Progenitor cell of endocrine pancreas (in vitro differentiated cells): ENCODE results near the gene SRSF6. TPM values are rescaled to one million over a fixed set of nuclear protein-coding genes. Genes with fewer than 3 reads are reported as not detected.
"Not testable (repeated sequence)": the region's sequence is repeated elsewhere in the genome, so short reads cannot be mapped to it uniquely, and the experiment has no call there.

Source experiments
- DNase-seq: peaks from one replicate; pipeline ENCODE4 v3.0.0; 2021; ENCODE audit warnings: low spot score; ENCODE audit not compliant: unreplicated experiment
- H3K27ac Mint-ChIP-seq: 2 replicates; pipeline ENCODE4 v1.8.0; 2021; ENCODE audit warnings: mild to moderate bottlenecking, moderate library complexity, mixed read lengths
- H3K27me3 Mint-ChIP-seq: 2 replicates; pipeline ENCODE4 v1.8.0; 2021; ENCODE audit warnings: mixed read lengths
- H3K36me3 Mint-ChIP-seq: 2 replicates; pipeline ENCODE4 v1.8.0; 2022; ENCODE audit warnings: mixed read lengths; ENCODE audit not compliant: insufficient read depth
- H3K4me1 Mint-ChIP-seq: 2 replicates; pipeline ENCODE4 v1.8.0; 2021; ENCODE audit warnings: low read depth, mixed read lengths
- H3K4me3 Mint-ChIP-seq: 2 replicates; pipeline ENCODE4 v1.8.0; 2021; ENCODE audit warnings: low read depth, mild to moderate bottlenecking, moderate library complexity, mixed read lengths
- H3K9me3 Mint-ChIP-seq: 2 replicates; pipeline ENCODE4 v1.8.0; 2021; ENCODE audit warnings: low read depth, mixed read lengths
- CTCF ChIP-seq: fragments of 200-600 bp; sonication (generic); IDR thresholded peaks from one replicate; pipeline ENCODE4 v1.5.0; 2021; ENCODE audit warnings: antibody characterized with exemption, mild to moderate bottlenecking; ENCODE audit not compliant: unreplicated experiment
- total RNA-seq: library from RNA; stranded (reverse); gene quantifications from 2 replicates; pipeline ENCODE4 v1.2.1, GENCODE V29; 2021

SRSF6 gene
- total RNA-seq, 1 donor from 2014 or later, result 381 TPM

- H3K27ac Mint-ChIP-seq, result no peak overlapping the region
- no peaks in the 10 kb centered on the region for H3K4me1 Mint-ChIP-seq
- H3K4me3 Mint-ChIP-seq, result no peak overlapping the region
- no peaks in the 10 kb centered on the region for H3K27me3 Mint-ChIP-seq
- TF ChIP-seq CTCF, result no peak
- no peak for DNase-seq
- no peaks in the 10 kb centered on the region for H3K36me3 Mint-ChIP-seq
- peaks cover 8% of the 10 kb centered on the region for H3K9me3 Mint-ChIP-seq
These were observed 34.4 kb downstream of the SRSF6 start for GRCh38 chr20:43492101-43492500.

GRCh38 chr20:43495388-43495787, 37.7 kb downstream of the SRSF6 start:
- Mint-ChIP-seq H3K27ac (no peak overlapping the region), H3K27me3 (no peaks in the 10 kb centered on the region), H3K9me3 (no peaks in the 10 kb centered on the region), H3K4me3 (no peak overlapping the region), H3K4me1 (no peaks in the 10 kb centered on the region), H3K36me3 (no peaks in the 10 kb centered on the region)
- no peak for DNase-seq
- no peak for TF ChIP-seq CTCF

GRCh38 chr20:43502021-43502420, 44.3 kb downstream of the SRSF6 start:
- H3K9me3 Mint-ChIP-seq, H3K27ac Mint-ChIP-seq, H3K4me1 Mint-ChIP-seq, H3K4me3 Mint-ChIP-seq, H3K36me3 Mint-ChIP-seq, DNase-seq: not testable (repeated sequence)
- H3K27me3 Mint-ChIP-seq, result peaks cover 29% of the 10 kb centered on the region

- H3K9me3 Mint-ChIP-seq, result no peaks in the 10 kb centered on the region
- H3K4me1 Mint-ChIP-seq, result no peaks in the 10 kb centered on the region
- no peak overlapping the region for H3K27ac Mint-ChIP-seq
- DNase-seq, result no peak
- TF ChIP-seq CTCF, result no peak
- H3K4me3 Mint-ChIP-seq, result peak overlapping the region; percentile 25
- no peaks in the 10 kb centered on the region for H3K36me3 Mint-ChIP-seq
- H3K27me3 Mint-ChIP-seq, result peaks cover 32% of the 10 kb centered on the region
These were observed 48.5 kb downstream of the SRSF6 start for GRCh38 chr20:43506238-43506637.

DNA sequence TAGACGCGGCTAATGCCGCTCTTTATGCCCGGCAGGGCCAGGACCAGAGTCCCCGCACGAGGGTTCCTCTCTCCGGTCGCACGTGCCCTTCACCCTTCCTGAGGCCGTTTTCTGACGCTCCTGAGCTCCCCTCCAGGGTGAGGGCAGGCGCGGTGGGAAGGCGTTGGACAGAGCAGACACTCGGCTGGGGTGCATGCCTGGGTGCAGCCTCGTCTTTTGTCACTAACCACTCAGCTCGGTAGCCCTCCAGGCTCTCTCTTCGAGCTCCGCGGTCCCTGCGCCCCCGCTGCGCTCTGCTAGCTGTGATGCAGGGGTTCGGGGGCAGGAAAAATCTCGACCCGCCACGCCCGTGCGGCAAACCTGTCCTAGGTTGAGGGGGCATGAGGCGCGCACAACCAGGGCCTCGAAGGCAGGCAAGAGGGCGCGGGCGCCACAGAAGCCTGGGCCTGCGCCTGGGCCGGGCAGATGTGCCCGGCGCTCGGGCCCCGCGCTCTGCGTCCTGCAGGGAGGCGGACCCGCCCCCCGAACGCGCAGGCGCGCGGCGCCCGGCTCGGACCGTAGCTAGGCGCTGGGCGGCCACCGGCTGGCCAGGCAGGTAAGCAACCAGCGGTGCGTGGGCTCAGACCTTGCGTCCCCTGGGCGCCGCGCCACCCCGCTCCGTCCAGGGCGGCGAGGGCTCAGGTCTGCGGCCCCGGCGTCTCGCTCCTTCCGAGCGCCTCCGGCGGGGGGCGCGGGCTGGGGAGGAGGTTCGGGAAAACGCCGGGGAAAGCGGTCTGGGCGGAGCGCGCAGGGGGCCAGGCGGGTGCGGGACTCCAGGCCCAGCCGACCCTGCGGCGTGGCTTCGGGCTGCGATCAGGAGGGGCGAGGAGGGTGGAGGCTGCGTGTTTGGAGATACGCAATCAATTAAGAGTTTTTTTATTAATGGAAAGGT, 49.7 kb downstream of the SRSF6 start, which contains the start of gene L3MBTL1:
Gene L3MBTL1, plus strand, starts transcription at position 548 of the 931 bp plus-strand sequence. CDS start 5,807 bp downstream, outside the sequence.
- no peaks in the 10 kb centered on the region for H3K9me3 Mint-ChIP-seq
- H3K4me1 Mint-ChIP-seq, result no peaks in the 10 kb centered on the region
- TF ChIP-seq CTCF, result peak; percentile 21
- peak within 1 kb of the TSS; percentile 74 for H3K4me3 Mint-ChIP-seq
- DNase-seq, result peak; percentile 72
- no peak within 1 kb of the TSS for H3K27ac Mint-ChIP-seq
- no peaks in the 10 kb centered on the region for H3K36me3 Mint-ChIP-seq
- peaks cover 28% of the 10 kb centered on the region for H3K27me3 Mint-ChIP-seq
